Natural killer cell treated with Interleukin-12 subunit alpha and Interleukin-12 subunit beta and Interleukin-15 and Interleukin-18, amount 100 ng/mL, for 72 hours (primary cell): ENCODE measurements around the gene IL6R. TPM values are rescaled to one million over a fixed set of nuclear protein-coding genes. Genes with fewer than 3 reads are reported as not detected.
"Not testable (repeated sequence)": the region's sequence is repeated elsewhere in the genome, so short reads cannot be mapped to it uniquely, and the experiment has no call there.

ENCODE experiments used
- ATAC-seq, 2 donors: fragments of 150-1000 bp; cut with Tn5 transposase in 1 of 2; sonication (Bioruptor Pico), chemical (Tn5 transposase) in 1 of 2; 2 replicates each; pipeline ENCODE4 v1.10.0; 2021
- DNase-seq: peaks from one replicate; pipeline ENCODE4 v3.0.0; 2022; ENCODE audit warnings: low spot score
- H3K27ac Mint-ChIP-seq, 2 donors: 1 replicate in 1 of 2; 2 replicates in 1 of 2; pipeline ENCODE4 v1.8.0; 2022; ENCODE audit warnings: mixed read lengths in 2 of 2, mild to moderate bottlenecking in 1 of 2, moderate library complexity in 1 of 2
- H3K27me3 Mint-ChIP-seq, 2 donors: 1 replicate in 1 of 2; 2 replicates in 1 of 2; pipeline ENCODE4 v1.8.0; 2022; ENCODE audit warnings: mixed read lengths in 2 of 2
- H3K36me3 Mint-ChIP-seq: one replicate; pipeline ENCODE4 v1.8.0; 2022; ENCODE audit warnings: mixed read lengths
- H3K4me1 Mint-ChIP-seq, 2 donors: 1 replicate in 1 of 2; 2 replicates in 1 of 2; pipeline ENCODE4 v1.8.0; 2022; ENCODE audit warnings: low read depth in 2 of 2, mixed read lengths in 2 of 2, mild to moderate bottlenecking in 1 of 2
- H3K4me3 Mint-ChIP-seq: one replicate; pipeline ENCODE4 v1.8.0; 2022; ENCODE audit warnings: mixed read lengths
- H3K9me3 Mint-ChIP-seq: 2 replicates; pipeline ENCODE4 v1.8.0; 2022; ENCODE audit warnings: mixed read lengths
- total RNA-seq, 2 donors: library from RNA; stranded (reverse); gene quantifications; one replicate each; pipeline ENCODE4 v1.2.3, GENCODE V29; 2022

IL6R gene
- total RNA-seq, 2 donors from 2014 or later, result 2.3 to 4.0 TPM

DNA sequence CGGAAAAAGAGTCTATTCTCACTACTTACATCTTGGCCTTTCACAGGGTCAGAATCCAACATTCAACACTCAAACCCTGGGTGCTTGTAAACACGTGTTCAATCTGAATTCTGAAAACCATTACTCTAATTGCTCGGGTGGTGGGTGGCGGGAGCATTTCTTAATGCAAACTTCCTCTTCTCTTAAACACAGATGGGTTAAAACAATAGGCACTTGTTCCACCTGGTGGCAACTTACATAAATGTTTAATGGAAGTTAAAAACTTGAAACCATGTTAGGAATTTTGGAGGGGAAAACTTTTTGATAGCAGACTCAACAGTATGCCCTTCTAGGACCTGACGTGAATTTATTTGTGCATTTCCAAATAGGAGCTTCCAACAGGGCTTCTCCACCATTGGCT lies 73.5 kb downstream of the IL6R start:
- DNase-seq (no peak), ATAC-seq (no peak)
- Mint-ChIP-seq H3K27ac (no peak overlapping the region), H3K36me3 (no peaks in the 10 kb centered on the region), H3K4me1 (peaks cover 8% of the 10 kb centered on the region in 2 donors), H3K27me3 (peaks cover 0 to 6% of the 10 kb centered on the region in 2 donors), H3K4me3 (no peak overlapping the region), H3K9me3 (no peaks in the 10 kb centered on the region)

GRCh38 chr1:154479764-154480421 lies 74.8 kb downstream of the IL6R start:
- peaks cover 0 to 6% of the 10 kb centered on the region in 2 donors for H3K27me3 Mint-ChIP-seq
- no peak overlapping the region for H3K27ac Mint-ChIP-seq
- ATAC-seq, result peak; percentile 86 to 88
- no peak overlapping the region for H3K4me3 Mint-ChIP-seq
- H3K36me3 Mint-ChIP-seq, result no peaks in the 10 kb centered on the region
- peaks cover 8% of the 10 kb centered on the region in 2 donors for H3K4me1 Mint-ChIP-seq
- no peaks in the 10 kb centered on the region for H3K9me3 Mint-ChIP-seq
- DNase-seq, result peak; percentile 75

DNA sequence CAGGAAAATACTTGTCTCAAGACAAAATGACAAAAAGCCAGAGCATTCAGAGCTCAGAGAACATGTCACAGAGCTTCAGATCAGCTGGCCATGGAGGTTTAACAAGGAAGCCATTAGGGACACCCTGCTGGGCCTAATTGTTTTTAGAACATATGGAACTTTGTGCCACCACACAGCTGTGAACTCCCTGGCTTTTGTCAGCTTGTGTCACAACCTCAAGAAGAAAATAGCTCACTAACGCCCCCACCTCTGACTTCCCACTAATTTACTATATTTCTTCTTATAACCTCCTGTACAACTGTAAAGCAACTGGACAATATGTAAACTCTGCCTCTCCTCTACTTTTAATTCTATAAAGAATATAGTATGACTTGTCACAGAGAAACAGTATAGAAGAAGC lies 75.9 kb downstream of the IL6R start:
- Mint-ChIP-seq H3K4me1 (peaks cover 8% of the 10 kb centered on the region in 2 donors), H3K27me3 (peaks cover 0 to 6% of the 10 kb centered on the region in 2 donors), H3K4me3 (no peak overlapping the region), H3K9me3 (no peaks in the 10 kb centered on the region), H3K36me3 (no peaks in the 10 kb centered on the region), H3K27ac (no peak overlapping the region)
- DNase-seq (no peak), ATAC-seq (no peak)

GRCh38 chr1:154483941-154484803 lies 79.0 kb downstream of the IL6R start:
- peaks cover 0 to 3% of the 10 kb centered on the region in 2 donors for H3K27me3 Mint-ChIP-seq
- DNase-seq (no peak), ATAC-seq (no peak)
- no peaks in the 10 kb centered on the region for H3K9me3 Mint-ChIP-seq
- no peak overlapping the region for H3K4me3 Mint-ChIP-seq
- H3K36me3 Mint-ChIP-seq, result no peaks in the 10 kb centered on the region
- H3K4me1 Mint-ChIP-seq, result peaks cover 5 to 6% of the 10 kb centered on the region in 2 donors
- H3K27ac Mint-ChIP-seq, result no peak overlapping the region

GRCh38 chr1:154485106-154485505 lies 80.0 kb downstream of the IL6R start:
- Mint-ChIP-seq H3K4me1 (peaks cover 2 to 5% of the 10 kb centered on the region in 2 donors), H3K27me3 (peaks cover 0 to 3% of the 10 kb centered on the region in 2 donors), H3K36me3 (no peaks in the 10 kb centered on the region), H3K27ac (no peak overlapping the region), H3K9me3 (no peaks in the 10 kb centered on the region), H3K4me3 (no peak overlapping the region)
- ATAC-seq (no peak), DNase-seq (no peak)

- DNase-seq (no peak), ATAC-seq (no peak)
- Mint-ChIP-seq H3K9me3 (no peaks in the 10 kb centered on the region), H3K27ac (no peak overlapping the region), H3K4me3 (no peak overlapping the region), H3K36me3 (no peaks in the 10 kb centered on the region), H3K4me1 (peaks cover 5% of the 10 kb centered on the region in 2 donors), H3K27me3 (peaks cover 0 to 3% of the 10 kb centered on the region in 2 donors)
These were observed 80.9 kb downstream of the IL6R start for GRCh38 chr1:154485910-154486496.

GRCh38 chr1:154486756-154487155 lies 81.6 kb downstream of the IL6R start:
- not testable (repeated sequence) for H3K36me3 Mint-ChIP-seq, H3K27me3 Mint-ChIP-seq, H3K27ac Mint-ChIP-seq

GRCh38 chr1:154488922-154489321 lies 83.8 kb downstream of the IL6R start:
- Mint-ChIP-seq H3K9me3 (no peaks in the 10 kb centered on the region), H3K27me3 (no peaks in the 10 kb centered on the region), H3K27ac (no peak overlapping the region), H3K4me3 (no peak overlapping the region), H3K4me1 (peaks cover 20 to 21% of the 10 kb centered on the region in 2 donors), H3K36me3 (no peaks in the 10 kb centered on the region)
- ATAC-seq, result no peak
- DNase-seq, result no peak

More at GRCh38 chr1:154486756-154487155, 81.6 kb downstream of the IL6R start:
- not testable (repeated sequence) for H3K4me3 Mint-ChIP-seq, ATAC-seq, H3K9me3 Mint-ChIP-seq, DNase-seq
- H3K4me1 Mint-ChIP-seq, result peaks cover 5 to 10% of the 10 kb centered on the region in 2 donors

DNA sequence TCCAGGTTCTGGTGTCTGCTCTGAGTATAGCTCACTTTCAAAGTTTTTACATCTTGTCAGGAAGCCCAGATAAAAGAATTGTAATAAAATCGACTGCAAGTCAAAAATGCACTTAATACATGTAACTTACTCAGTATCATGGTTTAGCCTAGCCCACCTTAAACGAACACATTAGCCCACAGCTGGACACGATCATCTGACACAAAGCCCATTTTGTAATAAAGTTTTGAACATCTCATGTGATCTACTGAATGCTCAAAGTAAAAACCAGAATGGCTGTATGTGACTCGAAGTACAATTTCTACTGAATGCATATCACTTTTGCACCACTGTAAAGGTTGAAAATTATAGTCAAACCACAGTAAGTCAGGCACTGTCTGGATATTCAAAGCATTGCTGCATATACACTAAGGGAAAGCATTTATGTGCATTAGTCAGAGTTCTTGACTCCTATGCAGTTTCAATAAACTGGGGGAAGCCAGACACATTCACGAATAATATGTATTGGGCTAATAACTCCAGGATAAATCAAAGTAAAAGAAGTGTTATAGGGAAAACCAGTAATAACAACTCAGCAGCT lies 84.6 kb downstream of the IL6R start:
- no peak for ATAC-seq
- H3K36me3 Mint-ChIP-seq, result no peaks in the 10 kb centered on the region

GRCh38 chr1:154490317-154490716 lies 85.2 kb downstream of the IL6R start:
- no peaks in the 10 kb centered on the region for H3K9me3 Mint-ChIP-seq
- H3K27ac Mint-ChIP-seq, result no peak overlapping the region
- no peak for DNase-seq
- no peaks in the 10 kb centered on the region for H3K27me3 Mint-ChIP-seq
- H3K36me3 Mint-ChIP-seq, result no peaks in the 10 kb centered on the region
- H3K4me3 Mint-ChIP-seq, result no peak overlapping the region
- ATAC-seq, result no peak
- H3K4me1 Mint-ChIP-seq, result peaks cover 20 to 21% of the 10 kb centered on the region in 2 donors

More for the DNA sequence above, 84.6 kb downstream of the IL6R start:
- Mint-ChIP-seq H3K9me3 (no peaks in the 10 kb centered on the region), H3K27ac (no peak overlapping the region), H3K4me3 (no peak overlapping the region), H3K4me1 (peaks cover 20 to 21% of the 10 kb centered on the region in 2 donors), H3K27me3 (no peaks in the 10 kb centered on the region)
- no peak for DNase-seq

GRCh38 chr1:154492115-154492514 lies 87.0 kb downstream of the IL6R start:
- Mint-ChIP-seq H3K27ac (no peak overlapping the region), H3K4me3 (no peak overlapping the region), H3K4me1 (peaks cover 15 to 22% of the 10 kb centered on the region in 2 donors), H3K36me3 (no peaks in the 10 kb centered on the region), H3K9me3 (no peaks in the 10 kb centered on the region), H3K27me3 (no peaks in the 10 kb centered on the region)
- no peak for DNase-seq
- ATAC-seq, result no peak

GRCh38 chr1:154493276-154493675 lies 88.1 kb downstream of the IL6R start:
- peak; percentile 52 to 57 for ATAC-seq
- DNase-seq, result no peak
- H3K27ac Mint-ChIP-seq, result peak overlapping the region in 1 of 2 donors; percentile 64
- peaks cover 15 to 23% of the 10 kb centered on the region in 2 donors for H3K4me1 Mint-ChIP-seq
- H3K9me3 Mint-ChIP-seq, result no peaks in the 10 kb centered on the region
- peak overlapping the region; percentile 32 for H3K4me3 Mint-ChIP-seq
- no peaks in the 10 kb centered on the region for H3K27me3 Mint-ChIP-seq
- H3K36me3 Mint-ChIP-seq, result no peaks in the 10 kb centered on the region

GRCh38 chr1:154495496-154496273 lies 90.5 kb downstream of the IL6R start:
- ATAC-seq, result no peak
- no peak for DNase-seq
- H3K9me3 Mint-ChIP-seq, result no peaks in the 10 kb centered on the region
- H3K27me3 Mint-ChIP-seq, result peaks cover 10 to 12% of the 10 kb centered on the region in 2 donors
- no peak overlapping the region for H3K4me3 Mint-ChIP-seq
- peaks cover 6% of the 10 kb centered on the region for H3K36me3 Mint-ChIP-seq
- H3K4me1 Mint-ChIP-seq, result peaks cover 34 to 37% of the 10 kb centered on the region in 2 donors
- H3K27ac Mint-ChIP-seq, result no peak overlapping the region
